Stimulated activated CD8-positive, alpha-beta memory T cell treated with anti-CD3 and anti-CD28 coated beads, Interleukin-7, amount 100 ng/mL, for 24 hours (primary cell): ENCODE data around the gene CCND3.
"Not testable (repeated sequence)": the region's sequence is repeated elsewhere in the genome, so short reads cannot be mapped to it uniquely, and the experiment has no call there.

Experiments
- DNase-seq: peaks from one replicate; pipeline ENCODE4 v3.0.0-alpha.2; 2020; ENCODE audit warnings: low read depth

The CCND3 gene

GRCh38 chr6:41947581-41948220 lies 6.1 kb upstream of the CCND3 start:
- no peak for DNase-seq

GRCh38 chr6:41943456-41943855 lies 1.8 kb upstream of the CCND3 start:
- no peak for DNase-seq

- DNase-seq: not testable (repeated sequence)
Observed at GRCh38 chr6:41942882-41943281, 1.3 kb upstream of the CCND3 start.

- DNase-seq: no peak
Observed at GRCh38 chr6:41942067-41942851, 651 bp upstream of the CCND3 start.

GRCh38 chr6:41940759-41941279 lies 789 bp downstream of the CCND3 start:
- DNase-seq: peak; percentile 31

- DNase-seq: no peak
Observed at GRCh38 chr6:41939848-41940758, 1.5 kb downstream of the CCND3 start.

- DNase-seq: no peak
Observed at GRCh38 chr6:41939176-41939847, 2.3 kb downstream of the CCND3 start.

GRCh38 chr6:41938590-41939175 lies 2.9 kb downstream of the CCND3 start:
- no peak for DNase-seq

- no peak for DNase-seq
Observed at GRCh38 chr6:41937861-41938574, 3.6 kb downstream of the CCND3 start.

GRCh38 chr6:41937472-41937860 lies 4.1 kb downstream of the CCND3 start:
- DNase-seq: no peak

- DNase-seq: peak; percentile 48
Observed at GRCh38 chr6:41936073-41936837, 5.4 kb downstream of the CCND3 start.

GRCh38 chr6:41935685-41936072 lies 5.9 kb downstream of the CCND3 start:
- no peak for DNase-seq

- DNase-seq: no peak
Observed at GRCh38 chr6:41935193-41935574, 6.4 kb downstream of the CCND3 start.

- no peak for DNase-seq
Observed at GRCh38 chr6:41934278-41935192, 7.1 kb downstream of the CCND3 start.

GRCh38 chr6:41932378-41932777 lies 9.2 kb downstream of the CCND3 start:
- no peak for DNase-seq

GRCh38 chr6:41931792-41932191 lies 9.8 kb downstream of the CCND3 start:
- no peak for DNase-seq

- DNase-seq: no peak
Observed at GRCh38 chr6:41929924-41930323, 11.7 kb downstream of the CCND3 start.

- no peak for DNase-seq
Observed at GRCh38 chr6:41927253-41927652, 14.4 kb downstream of the CCND3 start.

GRCh38 chr6:41922154-41922553 lies 19.5 kb downstream of the CCND3 start:
- DNase-seq: no peak
